Coronary artery (tissue), 2 donors: Measurements from ENCODE around the gene LMTK3.

Experiments used
- DNase-seq: peaks from one replicate; pipeline ENCODE4 v3.0.0-alpha.2; 2017; ENCODE audit warnings: low spot score
- H3K27ac ChIP-seq, 2 donors: fragments of 200-600 bp; sonication (generic); one replicate each; pipeline ENCODE4 v1.5.1; 2016 to 2019
- H3K4me3 ChIP-seq: fragments of 200-600 bp; sonication (generic); 2 replicates; pipeline ENCODE4 v1.5.1; 2016; ENCODE audit warnings: mild to moderate bottlenecking, moderate library complexity
- TF ChIP-seq, protein P1 (sequence below): fragments of 200-600 bp; sonication (generic); IDR thresholded peaks from one replicate; pipeline ENCODE4 v1.5.1; 2019; ENCODE audit warnings: antibody characterized with exemption

Gene LMTK3

GRCh38 chr19:48554385-48555091, 42.9 kb upstream of the LMTK3 start:
- no peak for DNase-seq
- TF ChIP-seq, protein P1, sequence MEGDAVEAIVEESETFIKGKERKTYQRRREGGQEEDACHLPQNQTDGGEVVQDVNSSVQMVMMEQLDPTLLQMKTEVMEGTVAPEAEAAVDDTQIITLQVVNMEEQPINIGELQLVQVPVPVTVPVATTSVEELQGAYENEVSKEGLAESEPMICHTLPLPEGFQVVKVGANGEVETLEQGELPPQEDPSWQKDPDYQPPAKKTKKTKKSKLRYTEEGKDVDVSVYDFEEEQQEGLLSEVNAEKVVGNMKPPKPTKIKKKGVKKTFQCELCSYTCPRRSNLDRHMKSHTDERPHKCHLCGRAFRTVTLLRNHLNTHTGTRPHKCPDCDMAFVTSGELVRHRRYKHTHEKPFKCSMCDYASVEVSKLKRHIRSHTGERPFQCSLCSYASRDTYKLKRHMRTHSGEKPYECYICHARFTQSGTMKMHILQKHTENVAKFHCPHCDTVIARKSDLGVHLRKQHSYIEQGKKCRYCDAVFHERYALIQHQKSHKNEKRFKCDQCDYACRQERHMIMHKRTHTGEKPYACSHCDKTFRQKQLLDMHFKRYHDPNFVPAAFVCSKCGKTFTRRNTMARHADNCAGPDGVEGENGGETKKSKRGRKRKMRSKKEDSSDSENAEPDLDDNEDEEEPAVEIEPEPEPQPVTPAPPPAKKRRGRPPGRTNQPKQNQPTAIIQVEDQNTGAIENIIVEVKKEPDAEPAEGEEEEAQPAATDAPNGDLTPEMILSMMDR = no peak
- H3K4me3 ChIP-seq = no peak overlapping the region
- H3K27ac ChIP-seq = no peak overlapping the region

DNA sequence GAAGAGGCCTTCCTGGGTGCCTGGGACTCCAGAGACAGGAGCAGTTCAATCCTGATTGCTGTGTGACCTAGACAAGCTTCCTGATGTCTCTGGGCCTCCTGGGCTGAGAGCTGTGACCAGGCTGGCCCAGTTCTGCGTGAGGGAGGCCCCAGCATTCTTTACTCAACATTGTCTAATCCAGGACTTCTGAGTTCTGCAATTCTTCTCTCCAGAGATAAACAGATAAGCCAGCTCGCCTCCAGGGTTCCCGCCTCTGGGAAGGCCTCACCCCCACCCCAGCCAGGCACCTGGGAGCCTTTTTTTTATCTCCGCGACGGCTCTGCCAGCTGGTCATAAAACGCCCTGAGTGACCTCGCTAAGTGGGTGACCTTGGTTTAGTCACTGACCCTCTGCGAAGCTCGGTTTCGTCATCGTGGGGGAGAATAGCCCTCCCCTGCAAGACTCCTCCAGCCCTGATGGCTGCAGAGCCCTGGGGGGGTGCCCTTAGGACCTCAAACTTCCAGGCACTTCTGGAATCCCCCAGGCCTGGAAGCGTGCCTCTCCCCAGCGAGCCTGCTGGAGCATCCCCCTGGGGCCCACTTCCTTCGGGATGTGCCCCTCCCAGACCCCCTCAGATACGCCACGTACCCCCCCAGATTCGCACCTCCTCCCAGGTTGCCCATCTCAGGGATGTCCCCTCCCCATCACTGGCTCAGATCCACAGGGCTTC, 42.2 kb upstream of the LMTK3 start:
- Histone ChIP-seq H3K27ac (no peak overlapping the region), H3K4me3 (no peak overlapping the region)
- TF ChIP-seq, protein P1 = no peak
- DNase-seq = no peak

GRCh38 chr19:48552406-48553322, 41.0 kb upstream of the LMTK3 start:
- TF ChIP-seq, protein P1 = no peak
- no peak for DNase-seq
- Histone ChIP-seq H3K4me3 (no peak overlapping the region), H3K27ac (no peak overlapping the region)

- Histone ChIP-seq H3K27ac (no peak within 1 kb of the TSS), H3K4me3 (no peak within 1 kb of the TSS)
- TF ChIP-seq, protein P1 = no peak
- no peak for DNase-seq
Observed at GRCh38 chr19:48551437-48552302, 40.0 kb upstream of the LMTK3 start, which contains the start of gene SULT2B1. SULT2B1 (plus strand) TSS chr19:48552172; CDS start chr19:48552253, 81 bp downstream.

- H3K4me3 ChIP-seq = no peak overlapping the region
- TF ChIP-seq, protein P1 = no peak
- no peak for DNase-seq
- no peak overlapping the region for H3K27ac ChIP-seq
Observed at GRCh38 chr19:48549380-48549779, 37.7 kb upstream of the LMTK3 start.

GRCh38 chr19:48548253-48548911, 36.7 kb upstream of the LMTK3 start:
- Histone ChIP-seq H3K4me3 (no peak overlapping the region), H3K27ac (no peak overlapping the region)
- DNase-seq = no peak
- TF ChIP-seq, protein P1 = no peak
